Activated CD8-positive, alpha-beta memory T cell treated with anti-CD3 and anti-CD28 coated beads for 48 hours (primary cell): ENCODE data around the gene DNAJB2.
"Not testable (repeated sequence)": the region's sequence is repeated elsewhere in the genome, so short reads cannot be mapped to it uniquely, and the experiment has no call there.

Source experiments
- DNase-seq, 3 experiments: peaks; one replicate each; pipeline ENCODE4 v3.0.0-alpha.2; 2020; ENCODE audit warnings: low read depth in 2 of 3, low spot score in 2 of 3

The DNAJB2 gene

DNA sequence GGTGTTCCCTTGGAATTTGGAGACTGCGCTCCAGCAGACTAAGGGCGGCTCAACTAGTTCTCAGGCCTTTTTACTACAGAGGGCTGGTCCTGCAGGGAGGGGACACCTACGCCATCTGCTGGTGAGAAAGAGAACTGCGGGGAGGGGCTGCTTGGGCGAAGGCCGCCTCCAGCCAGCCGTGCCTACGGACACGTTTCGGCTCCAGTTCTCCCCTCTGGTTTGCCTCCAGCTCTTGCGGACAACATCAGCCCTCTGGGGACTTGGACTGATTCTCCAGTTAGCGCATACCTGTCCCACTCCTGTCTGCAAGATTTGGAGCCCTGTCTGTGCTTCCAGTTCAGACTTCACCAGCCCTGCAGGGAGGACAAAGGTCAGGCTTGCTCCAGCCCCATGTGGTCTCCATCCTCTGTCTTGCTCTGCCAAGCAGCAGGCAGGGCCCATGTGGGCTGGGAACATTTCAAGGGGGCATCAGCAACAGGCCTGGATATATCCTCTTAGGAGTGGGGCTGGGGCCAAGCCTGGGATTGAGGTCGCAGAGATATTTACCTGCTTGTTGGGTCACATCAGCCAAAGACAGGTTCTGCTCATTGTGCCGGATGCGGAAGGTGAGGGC, 19.7 kb downstream of the DNAJB2 start:
- DNase-seq, result peak; percentile 69 to 92 (median 92)

DNA sequence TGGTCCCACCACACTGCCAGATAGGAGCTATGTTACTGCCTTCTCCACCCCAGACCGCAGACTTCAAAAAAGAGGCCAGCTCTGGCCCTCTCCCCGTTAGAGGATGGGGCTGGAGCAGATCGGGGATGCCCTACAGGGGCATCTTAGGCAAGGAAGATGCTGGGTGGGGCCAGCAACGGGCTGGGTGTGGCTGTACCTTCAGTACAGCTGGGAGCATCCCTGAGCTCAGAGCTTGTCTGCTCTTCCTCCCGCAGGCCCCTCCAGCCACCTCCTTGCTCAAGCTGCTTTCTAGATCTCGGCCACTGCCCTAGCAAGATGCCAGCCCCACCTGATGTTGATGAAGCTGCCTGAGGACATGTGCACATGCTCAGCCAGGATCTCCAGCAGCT, 20.2 kb downstream of the DNAJB2 start:
- no peak for DNase-seq

DNA sequence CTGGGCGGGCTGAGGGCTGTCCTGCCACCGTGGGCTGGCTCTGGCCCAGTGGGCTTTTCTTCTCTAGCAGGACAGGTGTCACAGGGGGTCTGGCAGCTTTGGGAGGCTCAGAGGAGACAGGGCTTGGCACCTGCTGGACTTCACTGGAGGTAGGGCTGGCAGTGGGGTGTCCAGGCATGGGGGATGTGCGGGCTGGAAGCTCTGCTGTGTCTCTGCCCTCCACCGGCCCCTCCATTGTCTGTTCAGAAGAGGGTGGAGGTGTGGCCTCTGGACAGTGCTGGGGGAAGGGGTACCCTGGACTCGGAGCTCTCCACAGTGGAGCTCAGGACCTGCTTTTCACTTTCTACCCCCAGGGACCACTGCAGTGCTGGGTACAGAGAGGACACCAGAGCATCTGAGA, 20.9 kb downstream of the DNAJB2 start:
- no peak for DNase-seq

DNA sequence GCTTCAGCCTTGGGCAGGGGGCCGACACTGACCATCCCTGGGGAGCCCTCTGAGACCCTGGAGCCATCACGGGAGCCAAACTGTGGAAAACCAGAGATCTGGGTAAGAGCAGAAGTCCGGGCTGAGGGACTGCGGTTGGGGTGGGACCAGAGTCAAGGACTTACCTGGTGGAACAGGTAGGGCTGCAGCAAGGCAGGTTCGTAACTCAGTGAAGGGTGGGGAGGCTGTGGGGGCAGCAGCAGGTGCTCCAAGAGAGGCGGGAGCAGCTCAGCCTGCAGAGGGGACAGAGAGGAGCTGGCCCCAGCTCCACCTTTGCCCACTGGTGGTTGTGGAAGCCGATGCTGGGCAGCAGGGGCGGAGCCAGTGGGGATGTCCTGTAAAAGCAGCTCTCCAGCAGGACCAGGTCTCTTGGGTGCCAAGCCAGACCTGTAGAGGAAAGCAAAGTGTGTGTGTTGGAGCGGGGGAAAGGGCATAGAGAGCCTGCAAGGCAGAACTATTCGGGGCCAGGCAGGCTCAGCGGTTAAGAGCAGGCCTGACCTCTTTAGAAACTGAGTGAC, 23.3 kb downstream of the DNAJB2 start:
- DNase-seq, result no peak

DNA sequence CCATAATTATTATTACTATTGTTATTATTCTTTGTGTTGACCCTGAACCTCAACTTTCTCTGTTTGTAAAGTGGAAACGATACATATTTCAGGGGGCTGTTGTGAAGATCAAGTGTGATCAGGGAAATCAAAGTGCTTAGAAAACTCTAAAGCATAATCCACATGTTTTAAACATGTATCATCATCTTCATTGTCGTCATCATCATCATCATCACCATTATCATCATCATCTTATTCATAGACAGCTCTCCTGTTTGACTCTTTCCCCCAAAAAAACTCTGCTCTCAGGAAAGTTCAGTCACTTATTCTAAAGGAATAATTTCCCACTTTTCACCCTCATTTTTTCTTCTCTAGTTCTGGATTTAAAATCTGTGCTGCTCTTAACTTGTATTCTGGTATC, 25.1 kb downstream of the DNAJB2 start:
- DNase-seq, result no peak

DNA sequence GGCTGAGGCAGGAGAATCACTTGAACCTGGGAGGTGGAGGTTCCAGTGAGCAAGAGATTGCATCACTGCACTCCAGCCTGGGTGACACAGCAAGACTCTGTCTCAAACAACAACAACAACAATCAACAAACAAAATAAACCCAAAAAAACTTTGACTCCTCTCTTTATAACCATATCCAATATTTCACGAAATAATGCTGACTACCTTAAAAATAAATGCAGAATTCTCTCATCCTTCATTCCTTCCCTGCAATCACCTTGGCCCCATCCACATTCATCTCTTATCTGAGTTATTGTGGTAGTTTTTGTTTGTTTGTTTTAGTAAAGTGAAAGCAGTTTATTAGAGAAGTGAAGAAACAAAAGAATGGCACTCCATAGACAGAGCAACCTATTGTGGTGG, 26.9 kb downstream of the DNAJB2 start:
- DNase-seq, result no peak

DNA sequence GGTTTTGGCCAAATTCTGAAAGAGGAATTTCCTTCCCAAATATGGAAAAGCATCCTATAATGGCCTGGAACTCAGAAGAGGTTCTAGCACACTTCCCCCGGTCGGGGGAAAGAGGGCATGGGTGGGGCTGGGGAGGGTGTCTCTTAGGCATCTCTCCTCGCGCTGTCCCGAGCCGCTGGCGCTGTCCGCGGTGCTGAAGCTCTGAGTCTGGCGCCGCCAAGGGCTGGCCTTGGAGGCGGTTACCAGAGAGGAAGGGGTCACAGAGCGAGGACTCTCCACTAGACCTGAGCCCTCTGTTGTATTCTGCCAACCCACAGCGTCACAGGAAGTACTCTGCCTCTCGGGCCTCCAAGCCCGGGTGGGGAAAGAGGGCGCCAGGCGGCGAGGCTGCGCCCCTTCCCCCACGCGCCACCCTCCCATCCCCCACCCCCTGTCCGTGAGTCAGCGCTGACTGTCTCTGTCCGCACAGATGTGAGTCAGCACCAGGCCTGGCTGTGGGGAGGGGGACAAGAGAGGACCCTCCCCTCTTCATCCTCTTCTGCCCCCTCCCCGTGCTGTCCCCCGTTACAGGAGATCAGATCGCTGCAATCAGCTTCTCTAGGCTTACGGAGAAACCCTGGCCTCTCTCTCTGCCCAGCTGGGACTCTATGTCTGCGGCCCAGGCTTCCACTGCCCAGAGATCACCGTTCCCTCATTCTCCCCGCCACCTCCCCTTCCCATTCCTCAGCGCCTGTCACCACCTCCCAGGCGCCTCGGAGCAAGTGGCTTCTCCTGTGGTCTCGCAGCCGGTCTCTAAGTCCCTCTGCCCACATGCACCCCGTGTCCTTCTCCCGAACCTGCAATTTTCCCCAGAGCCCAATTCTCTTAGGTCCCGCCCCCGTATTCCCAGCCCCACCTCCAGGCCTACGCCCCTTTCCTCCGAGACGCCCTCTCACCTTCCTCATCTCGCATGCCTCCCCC, 29.3 kb downstream of the DNAJB2 start:
- DNase-seq, result peak; percentile 23 to 66 (median 53)

DNA sequence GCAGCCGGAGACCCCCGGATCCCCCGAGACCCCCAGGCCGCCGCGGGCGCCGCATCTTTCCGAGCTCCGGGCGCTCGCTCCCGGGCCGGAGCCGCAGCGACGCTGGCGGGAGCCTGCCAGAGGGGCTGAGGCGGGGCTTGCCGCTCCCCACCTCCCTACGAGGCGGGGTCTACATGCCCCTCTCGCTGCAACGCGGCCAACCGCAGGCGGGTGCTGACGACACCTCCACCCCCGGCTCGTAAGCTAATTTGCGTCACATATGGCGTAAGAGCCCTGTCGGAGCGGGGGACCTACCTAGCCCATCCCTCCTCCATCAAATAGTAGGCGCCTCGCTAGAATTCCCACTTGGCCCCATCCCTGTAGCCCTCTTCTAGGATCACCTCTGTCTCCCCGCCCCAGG, 30.1 kb downstream of the DNAJB2 start, which contains the start of gene PTPRN:
PTPRN (minus strand) TSS at position 124 of the 400 bp plus-strand sequence; CDS start at position 55, 69 bp downstream.
- no peak for DNase-seq

DNA sequence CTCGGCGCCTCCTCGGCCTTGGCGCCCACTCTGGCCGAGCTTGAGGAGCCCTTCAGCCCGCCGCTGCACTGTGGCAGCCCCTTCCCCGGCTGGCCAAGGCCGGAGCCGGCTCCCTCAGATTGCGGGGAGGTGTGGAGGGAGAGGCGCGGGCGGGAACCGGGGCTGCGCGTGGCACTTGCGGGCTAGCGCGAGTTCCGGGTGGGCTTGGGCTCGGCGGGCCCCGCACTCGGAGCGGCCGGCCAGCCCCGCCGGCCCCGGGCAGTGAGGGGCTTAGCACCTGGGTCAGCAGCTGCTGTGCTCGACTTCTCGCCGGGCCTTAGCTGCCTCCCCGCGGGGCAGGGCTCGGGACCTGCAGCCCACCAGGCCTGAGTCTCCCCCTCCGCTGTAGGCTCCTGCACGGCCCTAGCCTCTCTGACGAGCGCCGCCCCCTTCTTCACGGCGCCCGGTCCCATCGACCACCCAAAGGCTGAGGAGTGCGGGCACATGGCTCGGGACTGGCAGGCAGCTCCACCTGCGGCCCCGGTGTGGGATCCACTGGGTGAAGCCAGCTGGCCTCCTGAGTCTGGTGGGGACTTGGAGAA, 33.6 kb downstream of the DNAJB2 start:
- DNase-seq, result not testable (repeated sequence)

DNA sequence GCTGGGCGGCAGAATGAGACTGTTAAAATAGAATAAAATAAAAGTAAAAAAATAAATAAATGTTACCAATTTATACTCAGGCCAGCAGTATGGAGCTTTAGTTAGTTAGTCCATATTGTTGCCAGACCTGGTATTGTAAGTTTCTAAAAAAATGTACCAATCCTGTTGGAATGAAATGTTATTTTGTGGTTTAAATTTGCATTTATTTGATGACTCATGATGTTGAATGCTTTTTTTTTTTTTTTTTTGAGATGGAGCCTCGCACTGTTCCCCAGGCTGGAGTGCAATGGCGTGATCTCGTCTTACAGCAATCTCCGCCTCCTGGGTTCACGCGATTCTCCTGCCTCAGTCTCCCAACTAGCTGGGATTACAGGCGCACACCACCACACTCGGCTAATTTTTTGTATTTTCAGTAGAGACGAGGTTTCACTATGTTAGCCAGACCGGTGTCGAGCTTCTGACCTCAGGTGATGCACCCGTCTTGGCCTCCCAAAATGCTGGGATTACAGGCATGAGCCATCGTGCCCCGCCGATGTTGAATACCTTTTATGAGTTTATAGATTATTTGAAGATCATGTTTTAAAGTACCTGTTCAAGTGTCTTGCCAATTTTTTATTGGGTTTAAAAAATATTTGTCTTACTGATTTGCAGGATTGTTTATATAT, 35.8 kb downstream of the DNAJB2 start:
- DNase-seq, result no peak

DNA sequence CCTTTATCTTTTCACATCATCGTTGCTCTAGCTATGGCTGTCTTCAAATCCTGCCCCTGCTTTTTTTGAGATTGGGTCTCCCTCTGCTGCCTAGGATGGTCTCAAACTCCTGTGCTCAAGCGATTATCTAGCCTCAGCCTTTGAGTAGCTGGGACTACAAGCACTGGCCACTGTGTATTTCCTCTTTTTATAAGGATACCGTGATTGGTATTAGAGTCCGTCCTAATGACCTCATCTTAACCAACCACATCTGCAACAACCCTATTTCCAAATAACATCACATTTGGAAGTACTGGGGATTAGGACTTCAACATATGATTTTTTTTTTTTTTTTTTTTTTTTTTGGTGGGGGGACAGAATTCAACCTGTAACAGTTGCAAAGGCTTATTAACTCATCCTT, 44.3 kb downstream of the DNAJB2 start:
- no peak for DNase-seq

DNA sequence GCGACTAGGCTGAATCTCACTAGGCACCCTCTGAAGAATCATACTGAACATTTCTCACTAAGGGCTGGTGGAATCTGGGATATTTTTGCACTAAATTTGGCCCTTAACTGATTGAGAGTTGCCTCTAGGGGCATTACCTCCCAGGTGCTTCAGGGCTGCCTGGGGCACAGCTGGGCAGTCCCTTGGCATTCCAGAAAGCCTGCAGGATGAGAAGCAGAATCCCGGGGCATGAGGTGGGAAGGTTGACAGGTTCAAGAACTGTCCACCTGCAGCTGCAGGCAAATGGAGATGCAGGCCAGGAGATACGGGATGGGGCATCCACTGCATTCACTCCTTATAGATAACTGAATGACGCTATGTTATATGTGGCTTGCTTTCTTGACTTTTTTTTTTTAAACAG, 46.0 kb downstream of the DNAJB2 start:
- DNase-seq, result no peak

DNA sequence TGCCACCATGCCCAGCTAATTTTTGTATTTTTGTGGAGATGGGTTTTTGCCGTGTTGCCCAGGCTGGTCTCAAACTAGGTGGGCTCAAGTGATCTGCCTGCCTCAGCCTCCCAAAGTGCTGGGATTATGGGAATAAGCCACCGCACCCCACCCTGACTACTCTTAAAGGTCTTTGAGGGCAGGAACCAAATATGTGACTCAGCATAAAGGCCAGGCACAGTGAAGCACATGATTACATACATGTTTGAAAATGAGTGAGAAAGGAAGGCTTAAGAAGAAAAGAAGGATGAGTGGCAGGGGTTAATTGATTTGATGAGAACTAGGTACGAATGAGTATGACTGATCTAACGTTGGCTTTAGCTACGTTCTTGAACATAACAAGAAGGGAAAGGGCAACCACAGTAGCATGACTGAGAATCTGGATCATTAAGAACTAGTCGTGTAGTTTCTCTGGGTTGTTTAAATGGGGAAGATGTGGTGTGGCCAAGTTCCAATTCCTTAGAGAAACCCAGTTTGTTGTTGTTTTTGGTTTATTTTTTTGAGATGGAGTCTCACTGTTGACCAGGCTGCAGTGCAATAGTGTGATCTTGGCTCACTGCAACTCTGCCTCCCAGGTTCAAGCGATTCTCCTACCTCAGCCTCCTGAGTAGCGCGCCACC, 46.6 kb downstream of the DNAJB2 start:
- DNase-seq, result no peak

DNA sequence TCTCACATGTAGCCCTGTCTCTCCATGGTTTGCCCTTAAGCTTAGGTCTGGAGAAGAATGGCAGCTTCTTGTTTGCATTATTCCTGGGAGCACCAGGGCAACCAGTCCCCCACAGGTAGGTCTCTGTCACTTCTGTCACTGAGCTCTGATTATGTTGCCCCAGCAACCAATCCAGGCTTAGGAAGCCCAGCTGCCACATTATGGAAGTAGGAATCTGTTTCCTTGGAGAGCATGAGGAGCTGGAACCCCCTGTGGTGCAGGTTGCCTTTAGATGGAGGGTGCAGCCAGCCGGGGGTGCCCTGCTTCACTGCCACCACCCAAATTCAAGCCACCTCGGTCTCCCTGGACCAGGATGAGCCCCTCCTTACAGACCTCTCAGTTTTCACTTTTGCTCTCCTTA, 48.6 kb downstream of the DNAJB2 start:
- DNase-seq, result no peak

DNA sequence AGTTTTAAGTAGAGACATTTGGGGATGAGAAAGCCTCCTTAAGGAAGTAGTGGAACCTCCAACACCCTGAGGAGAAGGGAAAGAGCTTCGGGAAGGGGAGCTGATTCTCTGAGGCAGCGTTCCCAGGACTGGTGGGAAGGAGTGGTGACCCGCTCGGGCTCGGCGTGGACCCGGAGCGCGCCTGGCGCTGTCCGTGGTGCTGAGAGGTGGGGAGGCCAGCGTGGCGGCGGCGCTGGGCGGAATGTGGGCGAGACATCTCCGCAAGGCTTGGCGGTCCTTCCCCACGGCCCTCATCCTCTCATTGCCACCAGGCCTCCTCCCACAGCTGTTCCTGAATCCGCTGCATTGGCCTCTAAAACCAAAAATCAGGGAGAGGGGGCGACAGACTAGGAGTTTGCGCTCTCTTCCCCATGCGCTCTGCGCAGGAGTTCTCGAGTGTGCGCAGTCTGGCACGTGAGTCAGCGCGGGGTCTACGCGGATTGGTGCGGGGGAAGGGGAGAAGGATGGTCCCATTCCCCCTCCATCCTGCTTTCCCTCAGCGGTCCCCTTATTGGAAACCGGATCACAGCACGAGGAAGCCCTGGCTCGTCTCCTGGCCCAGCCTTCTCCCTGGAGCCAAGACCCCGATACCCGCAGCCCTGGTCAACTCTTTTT, 52.5 kb downstream of the DNAJB2 start:
- DNase-seq, result no peak

DNA sequence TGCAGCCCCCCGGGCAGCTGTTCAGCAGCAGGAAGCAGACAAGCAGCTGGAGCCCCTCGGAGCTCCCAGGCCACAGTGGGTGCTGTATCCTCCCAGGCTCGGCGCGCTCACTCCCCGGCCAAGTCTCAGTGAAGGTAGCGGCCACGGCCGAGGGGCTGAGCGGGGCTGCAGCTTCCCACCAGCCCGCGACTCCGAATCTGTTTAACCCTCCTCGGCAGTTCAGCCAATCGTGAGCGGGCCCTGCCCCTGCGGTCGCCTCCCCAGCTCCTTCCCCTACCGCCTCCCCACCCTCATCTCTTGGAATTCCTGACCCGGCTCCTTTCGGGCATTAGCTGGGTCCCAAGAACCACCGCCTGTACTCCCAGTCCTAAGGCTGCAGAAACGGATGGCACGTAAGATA, 53.4 kb downstream of the DNAJB2 start, which contains the start of gene RESP18:
RESP18 (minus strand) TSS at position 203 of the 400 bp plus-strand sequence.
- no peak for DNase-seq

DNA sequence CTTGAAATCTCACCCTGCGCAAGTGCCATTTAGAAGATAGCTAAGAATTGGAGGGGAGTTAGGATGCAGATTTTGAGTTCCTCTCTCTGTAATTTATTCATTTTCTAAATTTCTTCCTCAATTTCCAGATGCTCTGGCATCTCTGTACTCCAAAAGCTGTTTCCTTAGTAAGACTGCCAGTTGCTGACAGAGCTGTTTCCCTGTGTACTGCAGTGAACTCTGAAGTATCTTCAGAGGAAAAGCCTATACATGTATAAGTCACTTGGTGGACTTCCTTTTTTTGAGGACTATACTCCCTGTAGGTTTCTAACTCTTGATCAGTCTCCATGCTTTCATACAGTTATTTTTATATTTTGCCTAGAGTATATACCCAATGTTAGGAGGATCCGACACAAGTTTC, 54.9 kb downstream of the DNAJB2 start:
- DNase-seq, result no peak

DNA sequence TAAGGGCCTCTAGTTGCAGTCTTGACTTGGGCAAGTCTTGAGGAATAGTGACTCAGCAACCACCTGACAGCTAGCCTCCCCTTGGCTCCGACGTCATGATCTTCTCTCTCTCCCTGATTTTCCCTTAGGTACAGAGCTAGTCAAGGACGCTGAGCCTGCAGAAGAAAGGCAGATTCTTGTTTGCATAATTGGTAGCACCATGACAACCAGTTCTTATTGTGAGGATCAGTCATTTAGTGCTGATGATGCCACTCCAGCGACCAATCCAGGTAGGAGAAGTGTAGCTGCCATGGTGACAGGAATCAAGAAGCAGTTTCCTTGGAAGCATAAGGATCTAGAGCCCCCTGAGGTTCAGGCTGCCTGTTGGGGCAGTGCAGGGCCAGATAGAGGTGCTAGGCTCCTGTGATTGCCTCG, 56.2 kb downstream of the DNAJB2 start:
- DNase-seq, result no peak
